GM10248 (cell line): ENCODE data around the gene LYZL4.

Experiments
- CTCF ChIA-PET: fragments of 300-600 bp; sonication (Branson Sonifier 250); formaldehyde crosslinking; extraction: SDS; loops from one replicate; lab custom pipeline; 2021; ENCODE audit warnings: antibody characterized with exemption; lab: Yijun Ruan, JAX
- POLR2A ChIA-PET: fragments of 350-650 bp; sonication (Branson Sonifier 250); formaldehyde crosslinking; extraction: SDS; loops from one replicate; lab custom pipeline; 2020; ENCODE audit warnings: antibody characterized with exemption; lab: Yijun Ruan, JAX
- DNase-seq: peaks from one replicate; pipeline ENCODE4 v3.0.0; 2012; ENCODE audit errors: extremely low spot score
- TF ChIP-seq, protein P1 (sequence below): IDR thresholded peaks from 2 replicates; pipeline ENCODE4 v1.5.1; 2012; ENCODE audit warnings: mild to moderate bottlenecking, low read depth; ENCODE audit errors: extremely low read depth, missing control alignments, control extremely low read depth

LYZL4 gene, protein sequence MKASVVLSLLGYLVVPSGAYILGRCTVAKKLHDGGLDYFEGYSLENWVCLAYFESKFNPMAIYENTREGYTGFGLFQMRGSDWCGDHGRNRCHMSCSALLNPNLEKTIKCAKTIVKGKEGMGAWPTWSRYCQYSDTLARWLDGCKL

DNA sequence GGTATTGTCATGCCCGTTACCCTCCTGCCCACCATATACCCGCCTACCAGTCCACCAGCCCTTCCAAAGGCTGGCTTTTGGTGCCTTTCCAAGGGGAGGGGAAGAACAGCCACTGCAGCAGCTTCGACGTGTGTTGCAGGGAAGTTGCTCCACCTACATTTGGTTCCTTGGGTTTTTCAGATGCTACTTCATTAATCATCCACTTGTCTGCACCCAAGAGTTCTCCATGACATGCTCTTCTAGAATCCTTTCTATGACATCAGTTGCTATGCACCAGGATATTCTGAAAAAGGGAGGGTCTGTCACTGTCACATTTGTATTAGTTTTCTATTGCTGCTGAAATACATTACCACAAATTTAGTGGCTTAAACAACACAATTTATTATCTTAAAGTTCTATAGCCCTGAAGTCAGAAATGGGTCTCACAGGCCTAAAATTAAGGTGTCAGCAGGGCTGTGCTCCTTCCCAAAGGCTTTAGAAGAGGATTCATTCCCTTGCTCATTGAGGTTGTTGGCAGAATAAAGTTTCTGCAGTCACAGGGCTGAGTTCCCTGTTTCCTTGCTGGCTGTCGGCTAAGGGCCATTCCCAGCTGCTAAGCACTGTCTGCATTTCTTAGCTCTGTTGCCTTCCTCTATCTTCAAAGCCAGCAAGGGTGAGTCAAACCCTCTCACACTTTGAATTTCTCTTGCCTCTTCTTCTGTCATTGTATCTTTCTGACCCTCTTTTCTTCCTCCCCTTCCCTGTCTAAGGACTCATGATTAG, at the start of gene LYZL4:
LYZL4 (minus strand) TSS at position 241 of the 762 bp plus-strand sequence. CDS start 3,359 bp downstream, outside the sequence.
- CTCF ChIA-PET = interaction anchor here (2.1 kb wide), 1 partner anchor 163 kb away, joined by 6 read pairs; no protein-coding TSS in a partner anchor
- TF ChIP-seq, protein P1, sequence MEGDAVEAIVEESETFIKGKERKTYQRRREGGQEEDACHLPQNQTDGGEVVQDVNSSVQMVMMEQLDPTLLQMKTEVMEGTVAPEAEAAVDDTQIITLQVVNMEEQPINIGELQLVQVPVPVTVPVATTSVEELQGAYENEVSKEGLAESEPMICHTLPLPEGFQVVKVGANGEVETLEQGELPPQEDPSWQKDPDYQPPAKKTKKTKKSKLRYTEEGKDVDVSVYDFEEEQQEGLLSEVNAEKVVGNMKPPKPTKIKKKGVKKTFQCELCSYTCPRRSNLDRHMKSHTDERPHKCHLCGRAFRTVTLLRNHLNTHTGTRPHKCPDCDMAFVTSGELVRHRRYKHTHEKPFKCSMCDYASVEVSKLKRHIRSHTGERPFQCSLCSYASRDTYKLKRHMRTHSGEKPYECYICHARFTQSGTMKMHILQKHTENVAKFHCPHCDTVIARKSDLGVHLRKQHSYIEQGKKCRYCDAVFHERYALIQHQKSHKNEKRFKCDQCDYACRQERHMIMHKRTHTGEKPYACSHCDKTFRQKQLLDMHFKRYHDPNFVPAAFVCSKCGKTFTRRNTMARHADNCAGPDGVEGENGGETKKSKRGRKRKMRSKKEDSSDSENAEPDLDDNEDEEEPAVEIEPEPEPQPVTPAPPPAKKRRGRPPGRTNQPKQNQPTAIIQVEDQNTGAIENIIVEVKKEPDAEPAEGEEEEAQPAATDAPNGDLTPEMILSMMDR = no peak
- no peak for DNase-seq
- POLR2A ChIA-PET = no interaction called here

DNA sequence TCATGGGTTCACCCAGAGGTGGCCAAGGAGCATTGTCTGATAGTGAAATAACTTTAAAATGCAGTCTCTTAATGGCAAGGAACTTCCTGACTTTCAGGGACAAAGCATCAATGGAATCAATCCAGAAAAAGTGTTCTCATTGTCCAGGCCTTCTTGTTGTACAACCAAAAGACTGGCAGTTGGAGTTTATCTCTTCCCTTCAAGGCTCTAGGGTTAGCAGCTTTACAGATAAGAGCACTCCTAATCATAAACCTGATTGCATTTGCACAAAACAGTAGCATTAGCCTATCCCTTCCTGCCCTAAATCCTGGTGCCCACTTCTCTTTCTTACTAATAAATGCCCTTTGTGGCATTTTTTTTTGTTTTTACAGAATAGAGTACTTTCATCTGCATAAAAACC, 48.7 kb upstream of the LYZL4 start:
- no peak for DNase-seq
- ChIA-PET POLR2A (no interaction called here), CTCF (no interaction called here)
- TF ChIP-seq, protein P1 = no peak

DNA sequence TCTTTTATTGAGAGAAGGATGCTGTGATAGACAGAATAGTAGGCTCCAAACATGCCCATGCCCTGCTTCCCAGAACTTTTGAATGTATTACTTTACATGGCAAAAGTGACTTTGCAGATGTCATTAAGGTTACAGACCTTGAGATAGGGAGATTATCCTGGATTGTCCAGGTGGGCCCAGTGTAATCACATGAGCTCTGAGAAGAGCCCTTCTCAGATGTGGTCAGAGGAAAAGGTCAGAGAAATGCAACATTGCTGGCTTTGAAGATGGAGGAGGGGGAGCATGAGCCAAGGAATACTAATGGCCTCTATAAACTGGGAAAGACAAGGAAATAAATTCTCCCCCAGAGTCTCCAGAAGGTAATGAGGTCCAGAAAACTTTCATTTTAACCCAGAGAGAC, 45.8 kb upstream of the LYZL4 start:
- TF ChIP-seq, protein P1 = no peak
- ChIA-PET CTCF (interaction anchor here (0.8 to 1.0 kb wide), 2 partner anchors 13 to 241 kb away, joined by 3 read pairs; no protein-coding TSS in a partner anchor), POLR2A (no interaction called here)
- DNase-seq = no peak

DNA sequence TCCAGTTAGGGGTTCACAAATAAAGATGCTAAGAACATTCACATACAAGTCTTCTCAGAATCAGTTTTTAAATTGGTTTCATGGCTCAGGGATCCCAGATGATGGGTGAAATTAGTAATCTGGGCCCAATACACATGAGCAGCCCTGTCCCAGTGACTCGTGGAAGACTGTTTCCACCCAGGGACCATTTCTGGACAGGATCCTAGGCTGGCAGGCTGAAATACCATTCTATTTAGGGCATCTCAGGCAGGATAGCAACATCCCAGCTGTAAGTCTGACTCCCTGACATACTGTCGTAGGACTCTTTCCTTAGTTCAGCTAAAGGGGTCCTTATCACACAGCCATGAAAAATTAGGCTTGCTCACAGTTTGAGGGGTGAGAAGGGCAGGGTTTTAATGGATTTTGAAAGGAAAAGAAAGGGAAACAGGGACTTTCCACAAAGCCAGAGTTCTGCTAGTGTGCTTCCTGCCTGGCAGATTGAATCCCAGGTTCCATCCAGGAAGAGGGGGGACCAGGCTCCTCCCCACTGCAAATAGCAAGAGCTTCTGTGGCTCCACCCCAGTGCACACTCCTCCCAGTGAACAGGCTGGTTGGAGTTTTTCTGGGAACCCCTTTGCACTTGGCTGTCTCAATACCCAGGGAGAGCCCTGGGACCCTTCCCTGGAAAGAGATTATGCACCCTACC, 41.3 kb upstream of the LYZL4 start:
- POLR2A ChIA-PET = no interaction called here
- TF ChIP-seq, protein P1 = no peak
- CTCF ChIA-PET = interaction anchor here (0.9 to 1.7 kb wide), 2 partner anchors 8 to 10 kb away, joined by 3 to 6 read pairs; no protein-coding TSS in a partner anchor
- DNase-seq = no peak

DNA sequence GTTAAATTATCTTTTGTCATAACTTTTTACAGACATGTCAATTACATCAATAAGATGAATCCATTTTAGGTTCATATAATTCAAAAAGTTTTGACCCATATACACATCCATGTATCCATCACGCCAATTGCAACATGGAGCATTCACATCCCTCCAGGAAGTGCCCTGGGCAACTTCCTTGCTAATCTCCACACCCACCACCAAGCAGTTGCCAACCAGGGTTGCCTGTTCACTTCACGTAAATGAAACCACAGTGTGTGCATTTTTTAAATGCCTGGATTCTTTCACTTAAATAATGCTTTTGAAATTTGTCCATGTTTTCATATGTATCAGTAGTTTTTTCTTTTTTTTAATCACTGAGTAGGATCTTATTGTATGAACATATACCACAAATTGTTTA, 40.7 kb upstream of the LYZL4 start:
- DNase-seq = no peak
- POLR2A ChIA-PET = no interaction called here
- TF ChIP-seq, protein P1 = no peak
- CTCF ChIA-PET = interaction anchor here (0.9 to 1.7 kb wide), 2 partner anchors 8 to 10 kb away, joined by 3 to 6 read pairs; no protein-coding TSS in a partner anchor

DNA sequence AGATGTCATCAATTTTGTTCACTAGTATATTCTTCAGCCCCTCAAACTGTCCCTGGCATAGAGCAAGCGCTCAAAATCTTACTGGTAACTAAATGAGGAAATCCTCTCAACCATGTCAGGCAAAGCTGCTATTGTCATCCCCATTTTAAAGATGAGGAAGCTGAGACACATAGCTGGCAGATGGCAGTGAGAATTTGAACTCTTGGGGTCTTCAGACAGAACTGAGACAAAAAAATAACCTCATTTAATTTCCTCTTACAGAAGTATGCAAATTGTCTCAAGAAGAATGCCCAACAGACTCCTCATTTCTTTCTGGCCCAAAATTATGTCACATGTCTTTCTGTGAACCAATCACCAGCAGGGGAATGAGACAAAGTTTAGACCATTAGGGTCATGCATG, 40.2 kb upstream of the LYZL4 start:
- POLR2A ChIA-PET = no interaction called here
- CTCF ChIA-PET = no interaction called here
- TF ChIP-seq, protein P1 = no peak
- no peak for DNase-seq
